Endothelial cell (in vitro differentiated cells): ENCODE data around the gene TMPRSS6. TPM values are rescaled to one million over a fixed set of nuclear protein-coding genes. Genes with fewer than 3 reads are reported as not detected.

Source experiments
- DNase-seq: peaks from one replicate; pipeline ENCODE4 v3.0.0; 2021; ENCODE audit warnings: low spot score
- H3K27ac Mint-ChIP-seq: one replicate; pipeline ENCODE4 v1.8.0; 2021; ENCODE audit warnings: mixed read lengths, inconsistent platforms; ENCODE audit not compliant: unreplicated experiment
- H3K27me3 Mint-ChIP-seq: one replicate; pipeline ENCODE4 v1.8.0; 2021; ENCODE audit warnings: mild to moderate bottlenecking, moderate library complexity, mixed read lengths, inconsistent platforms; ENCODE audit not compliant: unreplicated experiment
- H3K36me3 Mint-ChIP-seq: one replicate; pipeline ENCODE4 v1.8.0; 2021; ENCODE audit warnings: mild to moderate bottlenecking, low read depth, mixed read lengths, inconsistent platforms; ENCODE audit not compliant: unreplicated experiment
- H3K4me1 Mint-ChIP-seq: one replicate; pipeline ENCODE4 v1.8.0; 2021; ENCODE audit warnings: mild to moderate bottlenecking, mixed read lengths, inconsistent platforms; ENCODE audit not compliant: unreplicated experiment
- H3K4me3 Mint-ChIP-seq: one replicate; pipeline ENCODE4 v1.8.0; 2021; ENCODE audit warnings: mild to moderate bottlenecking, mixed read lengths, inconsistent platforms; ENCODE audit not compliant: unreplicated experiment
- H3K9me3 Mint-ChIP-seq: one replicate; pipeline ENCODE4 v1.8.0; 2021; ENCODE audit warnings: mixed read lengths, inconsistent platforms; ENCODE audit not compliant: unreplicated experiment
- CTCF ChIP-seq: fragments of 200-600 bp; sonication (generic); IDR thresholded peaks from one replicate; pipeline ENCODE4 v1.5.0; 2021; ENCODE audit warnings: antibody characterized with exemption; ENCODE audit not compliant: unreplicated experiment
- total RNA-seq: library from RNA; stranded (reverse); fragmentation: NEBNext Ultra II Directional; extraction: Animal tissue kit (Norgen Biotek cat#: 25700); gene quantifications from one replicate; pipeline ENCODE4 v1.2.1, GENCODE V29; 2021; ENCODE audit not compliant: unreplicated experiment

Gene TMPRSS6
- total RNA-seq, 1 donor from 2014 or later = not detected

GRCh38 chr22:37137131-37137530 is 27.6 kb upstream of the TMPRSS6 start:
- Mint-ChIP-seq H3K9me3 (no peaks in the 10 kb centered on the region), H3K27me3 (peaks cover 12% of the 10 kb centered on the region), H3K4me1 (no peaks in the 10 kb centered on the region), H3K36me3 (no peaks in the 10 kb centered on the region), H3K27ac (no peak overlapping the region), H3K4me3 (no peak overlapping the region)
- TF ChIP-seq CTCF = no peak
- DNase-seq = no peak

- Mint-ChIP-seq H3K27ac (no peak overlapping the region), H3K4me3 (no peak overlapping the region), H3K9me3 (no peaks in the 10 kb centered on the region), H3K4me1 (no peaks in the 10 kb centered on the region), H3K36me3 (no peaks in the 10 kb centered on the region), H3K27me3 (peaks cover 14% of the 10 kb centered on the region)
- no peak for DNase-seq
- TF ChIP-seq CTCF = no peak
These were observed 25.5 kb upstream of the TMPRSS6 start for GRCh38 chr22:37135023-37135422.

- peaks cover 13% of the 10 kb centered on the region for H3K27me3 Mint-ChIP-seq
- no peaks in the 10 kb centered on the region for H3K9me3 Mint-ChIP-seq
- no peak overlapping the region for H3K4me3 Mint-ChIP-seq
- no peaks in the 10 kb centered on the region for H3K4me1 Mint-ChIP-seq
- no peak for TF ChIP-seq CTCF
- no peak overlapping the region for H3K27ac Mint-ChIP-seq
- H3K36me3 Mint-ChIP-seq = no peaks in the 10 kb centered on the region
- no peak for DNase-seq
These were observed 23.9 kb upstream of the TMPRSS6 start for GRCh38 chr22:37133304-37134018.

GRCh38 chr22:37132773-37133172 is 23.3 kb upstream of the TMPRSS6 start:
- no peak for TF ChIP-seq CTCF
- H3K27me3 Mint-ChIP-seq = peaks cover 13% of the 10 kb centered on the region
- H3K36me3 Mint-ChIP-seq = no peaks in the 10 kb centered on the region
- H3K27ac Mint-ChIP-seq = no peak overlapping the region
- no peak for DNase-seq
- no peaks in the 10 kb centered on the region for H3K4me1 Mint-ChIP-seq
- no peaks in the 10 kb centered on the region for H3K9me3 Mint-ChIP-seq
- H3K4me3 Mint-ChIP-seq = no peak overlapping the region

GRCh38 chr22:37129866-37130441 is 20.4 kb upstream of the TMPRSS6 start:
- Mint-ChIP-seq H3K4me3 (no peak overlapping the region), H3K36me3 (no peaks in the 10 kb centered on the region), H3K27me3 (peaks cover 6% of the 10 kb centered on the region), H3K9me3 (no peaks in the 10 kb centered on the region), H3K4me1 (peaks cover 2% of the 10 kb centered on the region), H3K27ac (no peak overlapping the region)
- no peak for DNase-seq
- no peak for TF ChIP-seq CTCF
